Immature natural killer cell (primary cell): Measurements from ENCODE around the gene SF3A1. TPM values are rescaled to one million over a fixed set of nuclear protein-coding genes. Genes with fewer than 3 reads are reported as not detected.
A peak's percentile ranks its signal among the peaks of the same experiment; 100 is the strongest.

ENCODE experiments used
- DNase-seq, 3 donors: peaks; one replicate each; pipeline ENCODE4 v3.0.0; 2022; ENCODE audit warnings: mixed read lengths in 1 of 3
- H3K27ac Mint-ChIP-seq, 6 donors: one replicate each; pipeline ENCODE4 v1.8.0; 2020; ENCODE audit warnings: mixed read lengths in 6 of 6, mild to moderate bottlenecking in 5 of 6, inconsistent platforms in 4 of 6, moderate library complexity in 3 of 6
- H3K27me3 Mint-ChIP-seq, 3 donors: one replicate each; pipeline ENCODE4 v1.8.0; 2020 to 2021; ENCODE audit warnings: low read depth in 3 of 3, mild to moderate bottlenecking in 3 of 3, mixed read lengths in 3 of 3, moderate library complexity in 3 of 3, inconsistent platforms in 1 of 3
- H3K36me3 Mint-ChIP-seq, 3 donors: one replicate each; pipeline ENCODE4 v1.8.0; 2020; ENCODE audit warnings: mixed read lengths in 3 of 3, inconsistent platforms in 2 of 3, mild to moderate bottlenecking in 2 of 3
- H3K4me1 Mint-ChIP-seq, 2 donors: one replicate each; pipeline ENCODE4 v1.8.0; 2020; ENCODE audit warnings: inconsistent platforms in 2 of 2, mild to moderate bottlenecking in 2 of 2, mixed read lengths in 2 of 2, moderate library complexity in 1 of 2
- H3K4me3 Mint-ChIP-seq, 5 donors: one replicate each; pipeline ENCODE4 v1.8.0; 2020; ENCODE audit warnings: mild to moderate bottlenecking in 5 of 5, mixed read lengths in 5 of 5, inconsistent platforms in 3 of 5, moderate library complexity in 3 of 5
- H3K9me3 Mint-ChIP-seq, 6 donors: one replicate each; pipeline ENCODE4 v1.8.0; 2020; ENCODE audit warnings: mild to moderate bottlenecking in 6 of 6, mixed read lengths in 6 of 6, inconsistent platforms in 4 of 6, moderate library complexity in 3 of 6
- polyA plus RNA-seq, 3 donors: library from polyadenylated mRNA; unstranded; fragments of 300-500 nt; fragmentation: Illumina TruSeq; gene quantifications; one replicate each; pipeline ENCODE4 v1.2.3, GENCODE V29; 2021

The SF3A1 gene
- polyA plus RNA-seq, 3 donors from 2014 or later, result 35.5 to 133 (median 69.6) TPM

DNA sequence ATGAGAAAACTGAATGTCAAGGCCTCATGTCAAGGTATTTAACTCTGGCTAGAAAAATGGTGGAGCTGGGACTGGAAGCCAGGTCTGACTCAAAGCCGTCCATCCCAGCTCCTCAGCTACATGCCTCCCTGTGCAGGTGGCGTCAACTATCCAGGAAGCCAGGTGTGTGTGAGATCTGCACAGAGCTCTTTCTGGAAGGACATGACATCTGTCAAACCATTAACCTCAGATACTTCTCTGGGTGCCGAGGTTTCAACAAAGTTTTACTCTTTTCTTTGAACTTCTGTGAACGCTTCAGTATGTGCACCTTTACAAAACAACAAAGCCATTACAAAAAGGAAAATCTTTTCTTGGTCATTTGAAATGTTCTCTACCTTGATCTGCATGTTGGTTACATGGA lies 60.4 kb downstream of the SF3A1 start:
- H3K4me3 Mint-ChIP-seq, result no peak overlapping the region
- H3K36me3 Mint-ChIP-seq, result peaks cover 15 to 27% (median 22%) of the 10 kb centered on the region in 3 donors
- DNase-seq, result no peak
- peaks cover 8% of the 10 kb centered on the region in 2 donors for H3K4me1 Mint-ChIP-seq
- no peaks in the 10 kb centered on the region for H3K9me3 Mint-ChIP-seq
- peaks cover 0 to 3% (median 2%) of the 10 kb centered on the region in 3 donors for H3K27me3 Mint-ChIP-seq
- H3K27ac Mint-ChIP-seq, result peak overlapping the region in 2 of 6 donors; percentile 16 to 29

DNA sequence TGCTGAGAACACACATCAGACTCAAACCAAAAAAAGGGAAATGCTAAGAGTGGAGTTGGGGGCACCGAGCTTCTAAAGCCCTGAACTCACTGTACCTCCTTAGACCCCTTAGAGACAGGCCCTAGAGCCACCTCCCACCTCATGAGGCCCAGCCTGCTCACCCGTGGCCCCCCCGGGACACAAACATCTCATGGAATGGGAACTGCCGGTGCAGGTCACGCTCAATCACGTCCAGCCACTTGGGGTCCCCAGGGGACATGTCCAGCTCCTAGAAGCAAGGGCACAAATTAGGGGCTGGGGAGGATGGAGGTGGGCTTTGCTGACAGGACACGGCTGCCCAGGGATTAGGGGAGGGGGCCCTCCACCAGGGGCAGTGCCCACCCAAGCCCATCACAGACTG lies 61.1 kb downstream of the SF3A1 start:
- Mint-ChIP-seq H3K27me3 (peaks cover 0 to 3% (median 2%) of the 10 kb centered on the region in 3 donors), H3K36me3 (peaks cover 15 to 24% (median 22%) of the 10 kb centered on the region in 3 donors), H3K4me3 (no peak overlapping the region), H3K27ac (peak overlapping the region in 1 of 6 donors; percentile 64), H3K9me3 (no peaks in the 10 kb centered on the region), H3K4me1 (peaks cover 3 to 5% of the 10 kb centered on the region in 2 donors)
- DNase-seq, result no peak

DNA sequence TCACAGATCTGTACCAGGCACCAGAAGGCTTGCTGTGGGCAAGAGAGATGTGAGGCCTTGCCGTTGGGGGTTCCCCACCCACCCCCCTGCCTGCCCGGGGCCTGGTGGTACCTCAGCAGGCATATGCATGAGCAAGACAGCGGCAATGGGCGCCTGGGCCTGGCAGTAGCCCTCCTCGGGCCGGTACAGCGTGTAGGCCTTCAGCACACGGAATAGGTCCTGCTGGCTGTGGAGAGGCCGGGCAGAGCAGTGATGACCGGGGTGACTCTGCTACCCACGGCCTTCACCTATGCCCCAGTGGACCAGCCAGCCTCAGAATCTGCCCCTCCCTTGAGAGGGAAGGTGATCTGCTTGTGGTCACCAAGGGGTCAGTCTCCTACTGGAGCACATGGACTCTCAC lies 61.9 kb downstream of the SF3A1 start:
- H3K27me3 Mint-ChIP-seq, result peaks cover 0 to 7% (median 2%) of the 10 kb centered on the region in 3 donors
- peak overlapping the region in 1 of 6 donors; percentile 12 for H3K27ac Mint-ChIP-seq
- peaks cover 15 to 24% (median 22%) of the 10 kb centered on the region in 3 donors for H3K36me3 Mint-ChIP-seq
- no peak overlapping the region for H3K4me3 Mint-ChIP-seq
- DNase-seq, result no peak
- H3K9me3 Mint-ChIP-seq, result no peaks in the 10 kb centered on the region
- H3K4me1 Mint-ChIP-seq, result peaks cover 10 to 13% of the 10 kb centered on the region in 2 donors

DNA sequence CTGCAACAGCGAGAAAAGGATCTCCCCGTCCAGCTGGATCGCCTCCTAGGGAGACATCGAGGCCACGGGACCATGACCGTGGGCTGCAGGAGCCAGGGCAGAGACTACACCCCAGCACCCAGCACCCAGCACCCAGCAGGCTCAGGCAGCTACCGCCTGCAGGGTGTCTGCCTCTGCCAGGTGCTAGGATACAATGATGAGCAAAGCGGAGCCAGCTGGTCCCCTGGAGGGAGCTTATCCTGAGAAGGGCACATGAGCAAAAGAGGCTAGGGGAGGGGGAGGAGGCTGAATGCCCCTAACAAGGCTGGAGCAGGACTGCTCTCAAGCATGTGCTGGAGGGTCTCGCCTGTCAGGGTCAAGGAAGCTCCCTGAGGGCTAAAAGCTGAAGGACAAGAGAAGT lies 62.6 kb downstream of the SF3A1 start:
- H3K27me3 Mint-ChIP-seq, result peaks cover 0 to 7% (median 2%) of the 10 kb centered on the region in 3 donors

DNA sequence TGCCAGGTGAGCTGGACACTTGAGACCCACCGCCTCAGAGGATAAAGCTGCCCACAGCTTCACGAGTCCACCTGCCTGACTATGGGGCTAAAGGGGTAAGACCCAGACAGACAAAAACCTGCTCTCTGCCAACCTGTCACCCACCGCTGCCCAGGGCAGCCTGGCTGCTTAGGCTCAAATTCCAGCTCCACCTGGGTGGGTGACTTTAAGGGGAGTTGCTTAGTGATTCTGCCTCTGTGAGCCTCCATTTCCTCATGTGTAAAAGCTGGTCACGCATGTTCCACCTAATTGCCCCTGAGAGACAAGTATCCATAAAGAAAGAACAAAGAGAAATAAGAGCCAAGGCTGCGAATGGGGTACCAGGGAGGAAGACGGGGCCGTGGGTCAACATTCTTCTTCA lies 63.7 kb downstream of the SF3A1 start:
- H3K4me3 Mint-ChIP-seq, result no peak overlapping the region
- H3K4me1 Mint-ChIP-seq, result peaks cover 16 to 20% of the 10 kb centered on the region in 2 donors
- H3K27ac Mint-ChIP-seq, result peak overlapping the region in 1 of 6 donors; percentile 27

More for the DNA sequence above, 62.6 kb downstream of the SF3A1 start:
- peak overlapping the region in 3 of 6 donors; percentile 21 to 62 (median 24) for H3K27ac Mint-ChIP-seq
- no peak for DNase-seq
- H3K4me3 Mint-ChIP-seq, result no peak overlapping the region
- H3K36me3 Mint-ChIP-seq, result peaks cover 15 to 24% (median 19%) of the 10 kb centered on the region in 3 donors
- H3K9me3 Mint-ChIP-seq, result no peaks in the 10 kb centered on the region
- H3K4me1 Mint-ChIP-seq, result peaks cover 12 to 14% of the 10 kb centered on the region in 2 donors

DNA sequence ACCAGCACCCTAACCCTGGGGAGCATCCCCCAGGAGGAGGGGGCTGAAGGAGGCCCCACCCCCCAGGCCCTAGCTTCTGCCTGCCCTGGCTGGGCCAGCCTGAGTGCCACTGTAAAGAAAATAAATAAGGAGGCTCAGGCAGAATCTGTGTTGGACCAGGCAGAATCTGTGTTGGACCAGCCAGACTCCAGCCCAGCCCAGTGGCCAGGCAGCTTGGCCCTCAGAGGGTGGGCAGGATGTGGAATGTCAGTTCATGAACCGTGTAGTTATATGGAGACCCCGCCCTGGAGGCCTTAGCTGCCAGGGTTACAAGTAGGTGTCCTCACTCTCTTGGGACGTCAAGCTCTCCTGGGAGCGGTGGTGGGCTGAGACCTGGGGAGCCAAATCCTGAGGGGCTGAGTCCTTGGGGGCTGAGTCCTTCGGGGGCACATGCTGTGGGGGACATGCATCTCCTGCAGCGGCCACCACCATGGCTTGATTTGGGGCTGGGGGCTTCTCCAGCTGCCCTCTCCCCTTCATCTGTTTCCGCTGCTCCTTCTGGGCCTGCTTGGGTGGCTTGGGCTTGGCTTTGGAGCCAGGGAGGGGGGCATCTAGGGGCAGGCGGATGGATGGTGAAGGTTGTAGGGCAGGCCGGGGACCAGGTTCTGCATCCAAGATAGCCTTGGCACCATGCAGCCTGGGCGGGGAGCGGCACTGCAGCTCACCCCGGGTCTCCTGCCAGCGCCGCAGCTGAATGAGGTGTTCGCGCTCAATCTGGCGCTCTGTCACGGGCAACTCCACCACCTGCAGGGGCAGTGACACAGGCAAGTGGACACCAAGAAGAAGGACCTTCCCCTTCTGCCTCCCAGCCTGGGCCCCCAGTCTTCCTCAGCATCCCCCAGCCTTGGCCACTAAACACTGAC lies 64.4 kb downstream of the SF3A1 start:
- Mint-ChIP-seq H3K36me3 (peaks cover 10 to 23% (median 15%) of the 10 kb centered on the region in 3 donors), H3K4me1 (peaks cover 22 to 25% of the 10 kb centered on the region in 2 donors), H3K4me3 (no peak overlapping the region), H3K9me3 (no peaks in the 10 kb centered on the region), H3K27ac (peak overlapping the region in 2 of 6 donors; percentile 23 to 39), H3K27me3 (peaks cover 0 to 4% (median 2%) of the 10 kb centered on the region in 3 donors)
- no peak for DNase-seq

More for the DNA sequence above, 63.7 kb downstream of the SF3A1 start:
- Mint-ChIP-seq H3K36me3 (peaks cover 10 to 24% (median 15%) of the 10 kb centered on the region in 3 donors), H3K9me3 (no peaks in the 10 kb centered on the region), H3K27me3 (peaks cover 0 to 4% (median 2%) of the 10 kb centered on the region in 3 donors)
- DNase-seq, result no peak

DNA sequence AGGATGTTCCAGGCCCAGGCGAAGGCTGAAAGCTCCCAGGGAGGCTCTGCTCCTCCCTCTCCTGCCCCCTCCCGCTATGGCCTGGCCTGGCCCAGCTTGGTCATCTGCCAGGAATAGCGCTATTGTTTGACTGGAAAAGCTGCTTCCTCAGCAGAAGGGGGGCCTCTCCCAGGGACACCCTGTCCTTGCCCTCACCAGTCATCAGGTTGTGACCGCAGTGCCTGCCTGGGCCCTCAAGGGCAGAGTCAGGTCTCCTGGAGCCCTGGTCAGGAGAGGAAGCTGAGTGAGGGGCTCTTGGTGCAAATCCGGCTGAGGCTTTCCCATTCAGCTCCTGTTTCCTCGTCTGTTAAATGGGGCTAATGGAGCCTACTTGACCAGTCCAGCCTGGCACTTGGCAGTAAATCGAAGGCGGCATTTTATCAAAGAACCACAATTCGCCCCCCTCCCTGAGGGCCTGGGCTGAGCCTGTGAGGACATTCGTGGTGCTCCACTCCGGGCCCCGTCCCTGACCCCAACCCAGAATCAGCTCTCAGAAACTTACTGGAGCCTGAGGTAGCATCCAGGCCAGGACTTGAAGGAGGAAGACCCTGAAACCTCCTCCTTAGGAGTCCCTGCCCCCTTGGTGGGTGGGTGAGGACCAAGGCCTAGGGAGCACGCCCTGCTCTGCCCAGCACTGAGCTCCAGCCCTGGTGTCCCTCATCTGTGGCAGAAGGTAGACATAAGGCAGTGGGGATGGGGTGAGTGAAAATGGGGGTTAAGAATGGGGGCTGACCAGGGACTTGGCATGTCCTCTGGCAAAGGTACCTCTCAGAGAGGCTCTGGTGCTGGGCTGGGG lies 65.4 kb downstream of the SF3A1 start:
- Mint-ChIP-seq H3K27ac (peak overlapping the region; percentile 23 to 92 (median 32)), H3K27me3 (peaks cover 0 to 4% (median 2%) of the 10 kb centered on the region in 3 donors), H3K4me3 (peak overlapping the region in 1 of 5 donors; percentile 16), H3K4me1 (peaks cover 22 to 28% of the 10 kb centered on the region in 2 donors), H3K9me3 (no peaks in the 10 kb centered on the region), H3K36me3 (peaks cover 5 to 15% (median 15%) of the 10 kb centered on the region in 3 donors)
- no peak for DNase-seq

DNA sequence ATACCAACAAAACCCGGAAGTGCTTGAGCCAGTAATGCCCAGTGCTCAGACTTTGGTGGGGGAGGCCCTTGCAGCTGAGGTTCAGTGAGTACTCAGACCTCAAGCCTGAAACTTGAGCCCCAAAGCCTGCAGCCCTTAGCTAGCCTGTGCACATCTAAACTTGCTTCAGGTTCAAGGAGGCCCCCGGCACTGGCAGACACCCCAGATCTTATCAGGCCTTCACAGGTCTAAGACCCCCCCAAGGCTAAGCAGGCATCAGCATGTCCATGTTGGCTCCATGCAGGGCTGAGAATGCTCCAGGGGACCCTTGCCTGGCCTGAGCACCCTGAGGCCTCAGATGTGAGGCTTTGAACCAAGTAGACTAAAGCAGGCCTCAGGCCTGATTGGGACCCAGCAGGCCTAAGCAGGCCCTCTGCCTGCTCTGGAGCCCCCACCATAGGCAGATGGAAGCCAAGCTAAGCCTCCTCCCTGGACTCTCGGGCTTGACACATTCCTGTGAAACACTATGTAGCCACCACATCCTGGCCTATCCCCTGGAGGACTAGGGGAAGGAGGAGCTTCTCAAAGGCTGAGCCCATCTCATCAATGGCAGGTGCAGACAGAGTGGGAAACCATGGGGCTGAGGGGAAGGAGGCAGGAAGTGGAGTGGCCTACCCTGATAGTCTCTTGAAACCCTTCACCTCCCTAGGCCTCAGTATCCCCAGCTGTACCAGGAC lies 66.2 kb downstream of the SF3A1 start:
- Mint-ChIP-seq H3K27me3 (peaks cover 0 to 4% (median 2%) of the 10 kb centered on the region in 3 donors), H3K4me1 (peaks cover 22 to 28% of the 10 kb centered on the region in 2 donors), H3K36me3 (peaks cover 5 to 15% (median 15%) of the 10 kb centered on the region in 3 donors), H3K4me3 (peak overlapping the region; percentile 86 to 90 (median 89)), H3K9me3 (no peaks in the 10 kb centered on the region), H3K27ac (peak overlapping the region; percentile 79 to 95 (median 91))
- DNase-seq, result no peak

DNA sequence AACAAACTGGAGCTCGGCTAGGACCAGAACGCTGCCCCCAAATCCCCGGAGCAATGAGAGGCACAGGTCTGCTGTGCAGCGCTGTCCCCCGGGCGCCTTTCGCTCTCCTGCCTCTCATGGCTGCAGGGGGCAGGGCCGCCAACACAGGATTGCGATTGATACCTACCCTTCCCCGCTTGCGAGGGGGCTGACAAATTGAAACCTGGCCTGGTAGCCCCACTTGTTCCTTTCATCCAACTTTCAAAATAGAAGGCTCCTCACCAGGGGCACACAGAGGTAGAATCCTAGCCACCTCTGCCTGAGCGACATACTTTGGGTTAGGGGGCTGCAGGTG lies 66.7 kb downstream of the SF3A1 start:
- Mint-ChIP-seq H3K9me3 (no peaks in the 10 kb centered on the region), H3K4me3 (peak overlapping the region; percentile 86 to 90 (median 89)), H3K36me3 (peaks cover 5 to 15% (median 15%) of the 10 kb centered on the region in 3 donors), H3K27ac (peak overlapping the region; percentile 79 to 95 (median 91)), H3K4me1 (peaks cover 22 to 28% of the 10 kb centered on the region in 2 donors), H3K27me3 (peaks cover 0 to 4% (median 2%) of the 10 kb centered on the region in 3 donors)
- DNase-seq, result no peak

DNA sequence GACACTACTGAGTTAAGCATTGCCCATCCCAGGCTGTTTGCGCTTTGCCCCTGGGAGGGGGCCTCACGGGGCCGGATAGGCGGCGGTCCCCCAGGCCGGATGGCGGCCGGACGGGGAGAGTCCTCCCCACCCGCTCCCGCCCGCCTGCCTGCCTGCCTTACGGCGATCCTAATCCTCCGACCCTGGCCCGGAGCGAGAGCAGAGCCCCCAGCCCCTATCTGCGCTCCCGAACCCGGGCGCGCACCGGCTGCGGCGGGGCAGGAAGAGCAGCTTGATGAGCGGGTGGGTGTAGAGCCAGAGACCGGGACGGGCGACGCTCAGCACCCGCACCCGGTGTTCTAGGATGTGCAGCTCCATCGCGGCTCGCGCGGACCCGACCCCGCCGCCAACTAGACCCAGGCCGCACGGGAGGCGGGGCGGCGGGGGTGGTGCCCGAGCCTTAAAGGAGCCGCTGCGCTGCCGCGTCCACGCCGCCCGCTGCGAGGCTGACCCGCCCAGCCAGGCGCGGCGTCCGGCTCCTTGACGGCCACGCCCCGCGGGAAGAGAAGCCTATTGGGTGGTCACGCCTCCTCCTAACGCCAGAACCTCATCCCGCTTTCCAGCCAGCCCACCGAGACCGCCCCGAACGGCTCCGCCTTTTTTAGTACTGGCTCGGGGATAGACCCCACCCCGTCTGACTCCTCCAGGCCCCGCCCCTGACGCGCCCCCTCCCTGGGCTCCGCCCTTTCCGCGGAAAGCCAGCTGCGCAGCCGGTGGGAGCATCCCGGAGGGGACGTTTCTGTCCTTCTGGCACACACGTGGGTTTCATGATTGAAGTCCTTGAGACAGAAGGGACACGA lies 67.3 kb downstream of the SF3A1 start, which contains the start of gene CASTOR1:
CASTOR1 (minus strand) TSS at position 365 of the 839 bp plus-strand sequence; CDS start at position 357, 8 bp downstream.
- Mint-ChIP-seq H3K36me3 (peaks cover 5 to 15% (median 13%) of the 10 kb centered on the region in 3 donors), H3K4me1 (peaks cover 22 to 28% of the 10 kb centered on the region in 2 donors), H3K27ac (peak within 1 kb of the TSS; percentile 79 to 95 (median 91)), H3K4me3 (peak within 1 kb of the TSS; percentile 86 to 90 (median 89)), H3K27me3 (peaks cover 0 to 4% (median 2%) of the 10 kb centered on the region in 3 donors), H3K9me3 (no peaks in the 10 kb centered on the region)
- peak; percentile 81 to 84 (median 84) for DNase-seq

DNA sequence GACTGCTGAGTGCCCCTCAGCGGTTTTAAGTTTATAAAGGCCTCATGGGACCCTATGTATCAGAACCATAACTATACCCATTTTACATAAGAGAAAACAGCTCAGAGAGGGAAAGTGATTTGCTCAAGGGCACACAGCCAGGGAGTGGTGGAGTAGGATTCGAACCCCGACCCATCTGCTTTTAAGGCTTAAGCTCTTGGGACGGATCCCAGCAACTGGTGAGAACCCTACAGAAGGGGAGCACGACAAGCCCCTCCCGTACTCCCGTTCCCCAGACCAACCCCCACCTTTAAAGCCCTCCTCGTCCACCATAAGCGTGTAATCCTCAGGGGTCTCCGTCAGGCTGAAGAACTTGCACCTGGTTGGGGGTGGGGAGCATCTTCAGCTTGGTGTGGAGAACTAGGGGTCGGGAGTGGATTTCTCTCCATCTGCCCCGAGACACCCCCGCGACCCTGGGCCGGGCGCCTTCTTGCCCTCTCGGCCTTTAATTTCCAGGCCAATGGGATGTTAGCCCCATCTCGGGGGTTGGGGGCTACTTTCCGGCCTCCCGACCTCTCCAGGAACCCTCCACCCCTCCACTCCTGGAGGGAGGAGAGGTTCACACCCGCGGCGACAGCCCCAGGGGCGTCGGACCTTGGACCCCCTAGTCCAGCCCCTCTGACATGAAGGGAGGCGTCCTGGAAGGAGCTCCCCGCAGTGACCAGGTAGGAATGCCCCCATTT lies 68.1 kb downstream of the SF3A1 start:
- Mint-ChIP-seq H3K4me1 (peaks cover 22 to 28% of the 10 kb centered on the region in 2 donors), H3K27me3 (peaks cover 0 to 4% (median 2%) of the 10 kb centered on the region in 3 donors), H3K4me3 (peak overlapping the region; percentile 83 to 90 (median 89)), H3K36me3 (peaks cover 0 to 7% (median 6%) of the 10 kb centered on the region in 3 donors), H3K27ac (peak overlapping the region; percentile 71 to 89 (median 85)), H3K9me3 (no peaks in the 10 kb centered on the region)
- no peak for DNase-seq
